HG03060 (cell line): Measurements from ENCODE around the gene ZACN.

ENCODE experiments used
- ATAC-seq: cut with Tn5 transposase; IDR thresholded peaks from one replicate; pipeline ENCODE4 v1.9.1; 2021; ENCODE audit warnings: low read depth, moderate number of reproducible peaks; ENCODE audit not compliant: unreplicated experiment

ZACN gene

GRCh38 chr17:76080768-76081287, 1.8 kb downstream of the ZACN start:
- ATAC-seq, result no peak

- no peak for ATAC-seq
Measured at GRCh38 chr17:76081295-76082210, 2.6 kb downstream of the ZACN start.

GRCh38 chr17:76082326-76083251, 3.6 kb downstream of the ZACN start:
- no peak for ATAC-seq

GRCh38 chr17:76083536-76084182, 4.7 kb downstream of the ZACN start:
- no peak for ATAC-seq

GRCh38 chr17:76085066-76085730, 6.2 kb downstream of the ZACN start:
- ATAC-seq, result no peak

- no peak for ATAC-seq
Measured at GRCh38 chr17:76085731-76086366, 6.9 kb downstream of the ZACN start.

GRCh38 chr17:76086384-76086783, 7.4 kb downstream of the ZACN start:
- no peak for ATAC-seq

GRCh38 chr17:76087531-76087930, 8.5 kb downstream of the ZACN start:
- ATAC-seq, result no peak

GRCh38 chr17:76088041-76088867, 9.3 kb downstream of the ZACN start:
- ATAC-seq, result no peak

- ATAC-seq, result no peak
Measured at GRCh38 chr17:76088868-76089576, 10.0 kb downstream of the ZACN start.

GRCh38 chr17:76089680-76090516, 10.9 kb downstream of the ZACN start:
- no peak for ATAC-seq

GRCh38 chr17:76090517-76091129, 11.6 kb downstream of the ZACN start:
- ATAC-seq, result no peak

GRCh38 chr17:76091526-76092286, 12.7 kb downstream of the ZACN start:
- no peak for ATAC-seq

- ATAC-seq, result no peak
Measured at GRCh38 chr17:76092526-76093413, 13.8 kb downstream of the ZACN start.

GRCh38 chr17:76094046-76094445, 15.1 kb downstream of the ZACN start:
- no peak for ATAC-seq
